ENCODE results near the gene SPAG16.

The SPAG16 gene

GRCh38 chr2:214066862-214067261 is 782.6 kb downstream of the SPAG16 start:
- Histone ChIP-seq H3K4me1 (ENCODE audit: insufficient read depth, low read length) (peaks cover 3% of the 10 kb centered on the region; the same call in 1 of the 2 replicates), H3K27me3 (ENCODE audit: insufficient read depth, low read length) (no peaks in the 10 kb centered on the region), H3K4me3 (ENCODE audit: low read length) (no peak overlapping the region), H3K36me3 (ENCODE audit: insufficient read depth, low read depth, low read length) (no peaks in the 10 kb centered on the region), H3K9ac (ENCODE audit: low read depth, low read length) (no peak overlapping the region), H3K27ac (ENCODE audit: low read length) (no peak overlapping the region), H3K9me3 (ENCODE audit: insufficient read depth, low read depth, low read length) (no peaks in the 10 kb centered on the region)

GRCh38 chr2:214069254-214069653 is 785.0 kb downstream of the SPAG16 start:
- H3K4me3 ChIP-seq (ENCODE audit: low read length), result no peak overlapping the region

GRCh38 chr2:214075456-214075855 is 791.2 kb downstream of the SPAG16 start:
- Histone ChIP-seq H3K4me1 (ENCODE audit: insufficient read depth, low read length) (no peaks in the 10 kb centered on the region), H3K9ac (ENCODE audit: low read depth, low read length) (no peak overlapping the region), H3K27ac (ENCODE audit: low read length) (no peak overlapping the region), H3K9me3 (ENCODE audit: insufficient read depth, low read depth, low read length) (no peaks in the 10 kb centered on the region), H3K36me3 (ENCODE audit: insufficient read depth, low read depth, low read length) (no peaks in the 10 kb centered on the region), H3K4me3 (ENCODE audit: low read length) (no peak overlapping the region), H3K27me3 (ENCODE audit: insufficient read depth, low read length) (no peaks in the 10 kb centered on the region)

More at GRCh38 chr2:214069254-214069653, 785.0 kb downstream of the SPAG16 start:
- Histone ChIP-seq H3K9ac (ENCODE audit: low read depth, low read length) (no peak overlapping the region), H3K4me1 (ENCODE audit: insufficient read depth, low read length) (peaks cover 3% of the 10 kb centered on the region; the same call in 1 of the 2 replicates), H3K27ac (ENCODE audit: low read length) (no peak overlapping the region), H3K36me3 (ENCODE audit: insufficient read depth, low read depth, low read length) (no peaks in the 10 kb centered on the region), H3K27me3 (ENCODE audit: insufficient read depth, low read length) (no peaks in the 10 kb centered on the region), H3K9me3 (ENCODE audit: insufficient read depth, low read depth, low read length) (no peaks in the 10 kb centered on the region)

- H3K27me3 ChIP-seq (ENCODE audit: insufficient read depth, low read length), result no peaks in the 10 kb centered on the region
- no peaks in the 10 kb centered on the region for H3K36me3 ChIP-seq (ENCODE audit: insufficient read depth, low read depth, low read length)
- H3K4me3 ChIP-seq (ENCODE audit: low read length), result no peak overlapping the region
- no peak overlapping the region for H3K27ac ChIP-seq (ENCODE audit: low read length)
- H3K4me1 ChIP-seq (ENCODE audit: insufficient read depth, low read length), result no peaks in the 10 kb centered on the region
- H3K9me3 ChIP-seq (ENCODE audit: insufficient read depth, low read depth, low read length), result no peaks in the 10 kb centered on the region
- no peak overlapping the region for H3K9ac ChIP-seq (ENCODE audit: low read depth, low read length)
Observed at GRCh38 chr2:214076527-214076926, 792.3 kb downstream of the SPAG16 start.

GRCh38 chr2:214077727-214078126 is 793.5 kb downstream of the SPAG16 start:
- Histone ChIP-seq H3K27me3 (ENCODE audit: insufficient read depth, low read length) (no peaks in the 10 kb centered on the region), H3K27ac (ENCODE audit: low read length) (no peak overlapping the region), H3K36me3 (ENCODE audit: insufficient read depth, low read depth, low read length) (no peaks in the 10 kb centered on the region), H3K4me1 (ENCODE audit: insufficient read depth, low read length) (no peaks in the 10 kb centered on the region), H3K4me3 (ENCODE audit: low read length) (no peak overlapping the region), H3K9me3 (ENCODE audit: insufficient read depth, low read depth, low read length) (no peaks in the 10 kb centered on the region), H3K9ac (ENCODE audit: low read depth, low read length) (no peak overlapping the region)

- no peak overlapping the region for H3K9ac ChIP-seq (ENCODE audit: low read depth, low read length)
- no peaks in the 10 kb centered on the region for H3K9me3 ChIP-seq (ENCODE audit: insufficient read depth, low read depth, low read length)
- H3K27me3 ChIP-seq (ENCODE audit: insufficient read depth, low read length), result no peaks in the 10 kb centered on the region
- no peak overlapping the region for H3K27ac ChIP-seq (ENCODE audit: low read length)
- H3K4me1 ChIP-seq (ENCODE audit: insufficient read depth, low read length), result no peaks in the 10 kb centered on the region
- H3K36me3 ChIP-seq (ENCODE audit: insufficient read depth, low read depth, low read length), result no peaks in the 10 kb centered on the region
- no peak overlapping the region for H3K4me3 ChIP-seq (ENCODE audit: low read length)
Observed at GRCh38 chr2:214079032-214079431, 794.8 kb downstream of the SPAG16 start.

GRCh38 chr2:214088536-214088935 is 804.3 kb downstream of the SPAG16 start:
- Histone ChIP-seq H3K9ac (ENCODE audit: low read depth, low read length) (no peak overlapping the region), H3K27ac (ENCODE audit: low read length) (no peak overlapping the region), H3K9me3 (ENCODE audit: insufficient read depth, low read depth, low read length) (no peaks in the 10 kb centered on the region), H3K36me3 (ENCODE audit: insufficient read depth, low read depth, low read length) (no peaks in the 10 kb centered on the region), H3K4me3 (ENCODE audit: low read length) (no peak overlapping the region), H3K4me1 (ENCODE audit: insufficient read depth, low read length) (no peaks in the 10 kb centered on the region), H3K27me3 (ENCODE audit: insufficient read depth, low read length) (no peaks in the 10 kb centered on the region)

GRCh38 chr2:214096208-214096715 is 812.0 kb downstream of the SPAG16 start:
- Histone ChIP-seq H3K27me3 (ENCODE audit: insufficient read depth, low read length) (no peaks in the 10 kb centered on the region), H3K9me3 (ENCODE audit: insufficient read depth, low read depth, low read length) (no peaks in the 10 kb centered on the region), H3K36me3 (ENCODE audit: insufficient read depth, low read depth, low read length) (no peaks in the 10 kb centered on the region), H3K4me3 (ENCODE audit: low read length) (no peak overlapping the region), H3K4me1 (ENCODE audit: insufficient read depth, low read length) (no peaks in the 10 kb centered on the region), H3K9ac (ENCODE audit: low read depth, low read length) (no peak overlapping the region), H3K27ac (ENCODE audit: low read length) (no peak overlapping the region)

GRCh38 chr2:214098811-214099210 is 814.5 kb downstream of the SPAG16 start:
- Histone ChIP-seq H3K27me3 (ENCODE audit: insufficient read depth, low read length) (no peaks in the 10 kb centered on the region), H3K4me3 (ENCODE audit: low read length) (no peak overlapping the region), H3K36me3 (ENCODE audit: insufficient read depth, low read depth, low read length) (no peaks in the 10 kb centered on the region), H3K9ac (ENCODE audit: low read depth, low read length) (no peak overlapping the region), H3K27ac (ENCODE audit: low read length) (no peak overlapping the region), H3K4me1 (ENCODE audit: insufficient read depth, low read length) (no peaks in the 10 kb centered on the region), H3K9me3 (ENCODE audit: insufficient read depth, low read depth, low read length) (no peaks in the 10 kb centered on the region)

- Histone ChIP-seq H3K9ac (ENCODE audit: low read depth, low read length) (no peak overlapping the region), H3K9me3 (ENCODE audit: insufficient read depth, low read depth, low read length) (no peaks in the 10 kb centered on the region), H3K4me1 (ENCODE audit: insufficient read depth, low read length) (no peaks in the 10 kb centered on the region), H3K27ac (ENCODE audit: low read length) (no peak overlapping the region), H3K27me3 (ENCODE audit: insufficient read depth, low read length) (no peaks in the 10 kb centered on the region), H3K36me3 (ENCODE audit: insufficient read depth, low read depth, low read length) (no peaks in the 10 kb centered on the region), H3K4me3 (ENCODE audit: low read length) (no peak overlapping the region)
Observed at GRCh38 chr2:214100488-214100887, 816.2 kb downstream of the SPAG16 start.

- no peak overlapping the region for H3K9ac ChIP-seq (ENCODE audit: low read depth, low read length)
- H3K9me3 ChIP-seq (ENCODE audit: insufficient read depth, low read depth, low read length), result no peaks in the 10 kb centered on the region
- 0 out of 2 replicates have a peak, but pooled peaks cover 2% of the 10 kb centered on the region for H3K4me1 ChIP-seq (ENCODE audit: insufficient read depth, low read length)
- no peak overlapping the region for H3K4me3 ChIP-seq (ENCODE audit: low read length)
- no peaks in the 10 kb centered on the region for H3K27me3 ChIP-seq (ENCODE audit: insufficient read depth, low read length)
- no peak overlapping the region for H3K27ac ChIP-seq (ENCODE audit: low read length)
- H3K36me3 ChIP-seq (ENCODE audit: insufficient read depth, low read depth, low read length), result no peaks in the 10 kb centered on the region
Observed at GRCh38 chr2:214103276-214104001, 819.2 kb downstream of the SPAG16 start.

- Histone ChIP-seq H3K4me3 (ENCODE audit: low read length) (no peak overlapping the region), H3K27me3 (ENCODE audit: insufficient read depth, low read length) (no peaks in the 10 kb centered on the region), H3K27ac (ENCODE audit: low read length) (no peak overlapping the region), H3K4me1 (ENCODE audit: insufficient read depth, low read length) (0 out of 2 replicates have a peak, but pooled peaks cover 2% of the 10 kb centered on the region), H3K36me3 (ENCODE audit: insufficient read depth, low read depth, low read length) (no peaks in the 10 kb centered on the region), H3K9ac (ENCODE audit: low read depth, low read length) (no peak overlapping the region), H3K9me3 (ENCODE audit: insufficient read depth, low read depth, low read length) (no peaks in the 10 kb centered on the region)
Observed at GRCh38 chr2:214104219-214104618, 820.0 kb downstream of the SPAG16 start.

All from iPS-20b (cell line).